ENCODE measurements around the gene SLCO1B3. TPM values are rescaled to one million over a fixed set of nuclear protein-coding genes. Genes with fewer than 3 reads are reported as not detected.
"Not testable (repeated sequence)": the region's sequence is repeated elsewhere in the genome, so short reads cannot be mapped to it uniquely, and the experiment has no call there.

Gene SLCO1B3
- total and polyA plus RNA-seq, 2 of the 8 experiments (the other 6 are each of a cell fraction or from before 2014, with no cell fraction given): not detected

- H3K36me3 ChIP-seq (ENCODE audit: control insufficient read depth in 2 of 4, insufficient read depth in 4 of 4, low read length in 3 of 4); H2AK5ac ChIP-seq (ENCODE audit: low read depth, low read length); H3K79me2 ChIP-seq (ENCODE audit: control insufficient read depth in 1 of 2, insufficient read depth in 2 of 2, low read length in 2 of 2); H3K23me2 ChIP-seq (ENCODE audit: low read depth, low read length); H4K91ac ChIP-seq (replicated peaks; ENCODE audit: insufficient read length, low read length); H3K79me1 ChIP-seq (ENCODE audit: low read depth, low read length); H3K23ac ChIP-seq (ENCODE audit: insufficient read length); CTCF ChIA-PET (ENCODE audit: partially characterized antibody); H3K18ac ChIP-seq (ENCODE audit: extremely low read depth, low read length); H3K9ac ChIP-seq (replicated peaks in 1 of 4; ENCODE audit: extremely low read depth in 1 of 4, low read depth in 3 of 4, low read length in 3 of 4); H2AFZ ChIP-seq (ENCODE audit: low read length); H3K27ac ChIP-seq (ENCODE audit: low read depth, low read length); H2BK20ac ChIP-seq (ENCODE audit: low read length); H3K9me3 ChIP-seq (ENCODE audit: insufficient read depth in 2 of 2, low read depth in 1 of 2, low read length in 1 of 2); H4K8ac ChIP-seq (ENCODE audit: extremely low read depth, insufficient read depth, low read length); FAIRE-seq; H4K20me1 ChIP-seq (replicated peaks in 1 of 2; ENCODE audit: control insufficient read depth in 1 of 2, insufficient read depth in 2 of 2, low read length in 2 of 2); H2BK12ac ChIP-seq (ENCODE audit: low read depth, low read length); H3K4me1 ChIP-seq (replicated peaks in 1 of 4; ENCODE audit: control insufficient read depth in 3 of 4, insufficient read depth in 4 of 4, low read length in 3 of 4); H3K27me3 ChIP-seq (replicated peaks in 1 of 4; ENCODE audit: control insufficient read depth in 3 of 4, extremely low read depth in 1 of 4, insufficient read depth in 3 of 4, low read length in 3 of 4); H3K4ac ChIP-seq (replicated peaks; ENCODE audit: insufficient read length, low read depth, low read length); H4K5ac ChIP-seq (ENCODE audit: insufficient read length, low read depth, low read length); H3K14ac ChIP-seq (ENCODE audit: insufficient read length); DNase-seq (ENCODE audit: low read depth in 1 of 2, low spot score in 2 of 2); H2BK5ac ChIP-seq (ENCODE audit: low read depth, low read length); H3K4me2 ChIP-seq (ENCODE audit: insufficient read depth in 1 of 2, low read depth in 2 of 2, low read length in 2 of 2); H2BK120ac ChIP-seq (replicated peaks; ENCODE audit: low read depth, low read length); H2BK15ac ChIP-seq (ENCODE audit: low read length); H3K56ac ChIP-seq (replicated peaks; ENCODE audit: insufficient read length, low read depth, low read length); H3K4me3 ChIP-seq (ENCODE audit: extremely low read depth in 1 of 4, insufficient read depth in 2 of 4, low read depth in 3 of 4, low read length in 4 of 4): not testable (repeated sequence)
- 48% methylated on average over 3 of the region's 3 CpGs; no CpG with 5 or more reads in 1 of the 2 experiments for WGBS, 2 experiments (ENCODE audit: extremely low coverage in 1 of 2, insufficient coverage in 1 of 2, insufficient read length in 1 of 2, insufficient replicate concordance in 2 of 2, low coverage in 1 of 2, low lambda C conversion rate in 2 of 2, missing lambda C conversion rate in 1 of 2)
- POLR2A ChIA-PET (ENCODE audit: partially characterized antibody): interaction anchor here (0.6 kb wide), 1 partner anchor 1474 kb away, joined by 5 read pairs; no protein-coding TSS in a partner anchor
Observed at GRCh38 chr12:20779971-20780370, 30.5 kb upstream of the SLCO1B3 start.

DNA sequence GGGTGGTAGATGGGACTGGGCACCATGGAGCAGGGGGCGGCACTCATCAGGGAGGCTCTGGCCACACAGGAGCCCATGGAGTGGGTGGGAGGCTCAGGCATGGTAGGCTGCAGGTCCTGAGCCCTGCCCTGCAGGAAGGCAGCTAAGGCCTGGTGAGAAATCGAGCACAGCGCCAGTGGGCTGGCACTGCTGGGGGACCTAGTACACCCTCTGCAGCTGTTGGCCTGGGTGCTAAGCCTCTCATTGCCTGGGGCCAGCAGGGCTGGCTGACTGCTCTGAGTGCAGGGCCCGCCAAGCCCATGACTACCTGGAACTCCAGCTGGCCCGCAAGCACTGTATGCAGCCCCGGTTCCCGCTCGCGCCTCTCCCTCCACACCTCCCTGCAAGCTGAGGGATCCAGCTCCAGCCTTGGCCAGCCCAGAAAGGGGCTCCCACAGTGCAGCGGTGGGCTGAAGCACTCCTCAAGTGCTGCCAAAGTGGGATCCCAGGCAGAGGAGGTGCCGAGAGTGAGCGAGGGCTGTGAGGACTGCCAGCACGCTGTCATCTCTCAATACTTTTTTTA lies 26.6 kb upstream of the SLCO1B3 start:
- H3K4me1 ChIP-seq (replicated peaks in 1 of 4; ENCODE audit: control insufficient read depth in 3 of 4, insufficient read depth in 4 of 4, low read length in 3 of 4); POLR2A ChIA-PET (ENCODE audit: partially characterized antibody); H3K4me2 ChIP-seq (ENCODE audit: insufficient read depth in 1 of 2, low read depth in 2 of 2, low read length in 2 of 2); H3K56ac ChIP-seq (replicated peaks; ENCODE audit: insufficient read length, low read depth, low read length); H3K36me3 ChIP-seq (ENCODE audit: control insufficient read depth in 2 of 4, insufficient read depth in 4 of 4, low read length in 3 of 4); FAIRE-seq; DNase-seq (ENCODE audit: low read depth in 1 of 2, low spot score in 2 of 2); H4K8ac ChIP-seq (ENCODE audit: extremely low read depth, insufficient read depth, low read length); H3K14ac ChIP-seq (ENCODE audit: insufficient read length); H3K4me3 ChIP-seq (ENCODE audit: extremely low read depth in 1 of 4, insufficient read depth in 2 of 4, low read depth in 3 of 4, low read length in 4 of 4); H2BK15ac ChIP-seq (ENCODE audit: low read length); H3K23ac ChIP-seq (ENCODE audit: insufficient read length); H3K18ac ChIP-seq (ENCODE audit: extremely low read depth, low read length); H4K91ac ChIP-seq (replicated peaks; ENCODE audit: insufficient read length, low read length); H2AFZ ChIP-seq (ENCODE audit: low read length); H3K79me1 ChIP-seq (ENCODE audit: low read depth, low read length); H3K27ac ChIP-seq (ENCODE audit: low read depth, low read length); H2BK20ac ChIP-seq (ENCODE audit: low read length); CTCF ChIA-PET (ENCODE audit: partially characterized antibody); H2AK5ac ChIP-seq (ENCODE audit: low read depth, low read length); H2BK120ac ChIP-seq (replicated peaks; ENCODE audit: low read depth, low read length); H3K4ac ChIP-seq (replicated peaks; ENCODE audit: insufficient read length, low read depth, low read length); H4K5ac ChIP-seq (ENCODE audit: insufficient read length, low read depth, low read length); H3K79me2 ChIP-seq (ENCODE audit: control insufficient read depth in 1 of 2, insufficient read depth in 2 of 2, low read length in 2 of 2); H2BK5ac ChIP-seq (ENCODE audit: low read depth, low read length); H3K23me2 ChIP-seq (ENCODE audit: low read depth, low read length); H3K27me3 ChIP-seq (replicated peaks in 1 of 4; ENCODE audit: control insufficient read depth in 3 of 4, extremely low read depth in 1 of 4, insufficient read depth in 3 of 4, low read length in 3 of 4); H2BK12ac ChIP-seq (ENCODE audit: low read depth, low read length); H4K20me1 ChIP-seq (replicated peaks in 1 of 2; ENCODE audit: control insufficient read depth in 1 of 2, insufficient read depth in 2 of 2, low read length in 2 of 2); H3K9ac ChIP-seq (replicated peaks in 1 of 4; ENCODE audit: extremely low read depth in 1 of 4, low read depth in 3 of 4, low read length in 3 of 4): not testable (repeated sequence)
- H3K9me3 ChIP-seq (ENCODE audit: insufficient read depth in 2 of 2, low read depth in 1 of 2, low read length in 1 of 2): peaks cover 0 to 10% of the 10 kb centered on the region in 2 experiments; a peak in 1 of 4 replicates
- 94% methylated on average over 11 of the region's 13 CpGs; no CpG with 5 or more reads in 1 of the 2 experiments for WGBS, 2 experiments (ENCODE audit: extremely low coverage in 1 of 2, insufficient coverage in 1 of 2, insufficient read length in 1 of 2, insufficient replicate concordance in 2 of 2, low coverage in 1 of 2, low lambda C conversion rate in 2 of 2, missing lambda C conversion rate in 1 of 2)

Data from H1 (cell line).